ENCODE data around the gene SCCPDH.
"Not testable (repeated sequence)": the region's sequence is repeated elsewhere in the genome, so short reads cannot be mapped to it uniquely, and the experiment has no call there.

DNA sequence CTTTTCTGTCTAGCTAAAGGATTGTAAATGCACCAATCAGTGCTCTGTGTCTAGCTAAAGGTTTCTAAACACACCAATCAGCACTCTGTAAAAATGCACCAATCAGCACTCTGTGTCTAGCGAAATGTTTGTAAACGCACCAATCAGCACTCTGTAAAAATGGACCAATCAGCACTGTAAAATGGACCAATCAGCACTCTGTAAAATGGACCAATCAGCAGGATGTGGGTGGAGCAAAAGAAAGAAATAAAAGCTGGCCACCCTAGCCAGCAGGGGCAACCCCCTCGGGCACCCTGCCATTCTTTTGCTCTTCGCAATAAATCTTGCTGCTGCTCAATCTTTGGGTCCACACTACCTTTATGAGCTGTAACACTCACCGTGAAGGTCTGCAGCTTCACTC, 11.8 kb upstream of the SCCPDH start:
- TF ChIP-seq, protein P1, sequence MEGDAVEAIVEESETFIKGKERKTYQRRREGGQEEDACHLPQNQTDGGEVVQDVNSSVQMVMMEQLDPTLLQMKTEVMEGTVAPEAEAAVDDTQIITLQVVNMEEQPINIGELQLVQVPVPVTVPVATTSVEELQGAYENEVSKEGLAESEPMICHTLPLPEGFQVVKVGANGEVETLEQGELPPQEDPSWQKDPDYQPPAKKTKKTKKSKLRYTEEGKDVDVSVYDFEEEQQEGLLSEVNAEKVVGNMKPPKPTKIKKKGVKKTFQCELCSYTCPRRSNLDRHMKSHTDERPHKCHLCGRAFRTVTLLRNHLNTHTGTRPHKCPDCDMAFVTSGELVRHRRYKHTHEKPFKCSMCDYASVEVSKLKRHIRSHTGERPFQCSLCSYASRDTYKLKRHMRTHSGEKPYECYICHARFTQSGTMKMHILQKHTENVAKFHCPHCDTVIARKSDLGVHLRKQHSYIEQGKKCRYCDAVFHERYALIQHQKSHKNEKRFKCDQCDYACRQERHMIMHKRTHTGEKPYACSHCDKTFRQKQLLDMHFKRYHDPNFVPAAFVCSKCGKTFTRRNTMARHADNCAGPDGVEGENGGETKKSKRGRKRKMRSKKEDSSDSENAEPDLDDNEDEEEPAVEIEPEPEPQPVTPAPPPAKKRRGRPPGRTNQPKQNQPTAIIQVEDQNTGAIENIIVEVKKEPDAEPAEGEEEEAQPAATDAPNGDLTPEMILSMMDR (IDR thresholded peaks at IDR 0.05), result not testable (repeated sequence)
- not testable (repeated sequence) for TF ChIP-seq POLR2AphosphoS5, POLR2A (IDR thresholded peaks at IDR 0.05)

Data from sigmoid colon (tissue), 4 donors.